T-cell (primary cell): ENCODE results near the gene DHX15. TPM values are rescaled to one million over a fixed set of nuclear protein-coding genes. Genes with fewer than 3 reads are reported as not detected.

Source experiments
- ATAC-seq, 4 experiments: fragments of 200-7000 bp in 3 of 4; fragments of 150-1000 bp in 1 of 4; cut with Tn5 transposase; replicated peaks in 1 of 4; 1 replicate in 3 of 4; 2 replicates in 1 of 4; pipeline ENCODE4 v1.10.0; 2021; ENCODE audit warnings: moderate library complexity in 3 of 4, mild to moderate bottlenecking in 2 of 4, moderate number of reproducible peaks in 1 of 4
- CTCF ChIA-PET, 2 donors: fragments of 300-600 bp; sonication (Branson Sonifier 250); formaldehyde crosslinking; loops; one replicate each; lab custom pipeline; 2022; ENCODE audit warnings: antibody characterized with exemption in 2 of 2; lab: Charles Lee
- POLR2A ChIA-PET, 2 donors: fragments of 300-600 bp; sonication (Branson Sonifier 250); formaldehyde crosslinking; loops; one replicate each; lab custom pipeline; 2022; ENCODE audit warnings: antibody characterized with exemption in 2 of 2; lab: Charles Lee
- DNase-seq, 35 experiments: peaks; one replicate each; pipeline versions ENCODE4 v3.0.0 to v3.0.0-alpha.2; 2013 to 2023
- H3K27ac ChIP-seq: one replicate; pipeline ENCODE4 v1.5.1; 2013; ENCODE audit warnings: low read length
- H3K27me3 ChIP-seq, 2 experiments: replicated peaks in 1 of 2; 1 replicate in 1 of 2; 2 replicates in 1 of 2; pipeline versions ENCODE4 v1.6.1 to v1.7.0; 2013; ENCODE audit warnings: low read length in 1 of 2, mixed read lengths in 1 of 2; ENCODE audit not compliant: control insufficient read depth in 2 of 2, insufficient read depth in 2 of 2; ENCODE audit errors: extremely low read depth in 1 of 2
- H3K36me3 ChIP-seq, 2 donors: 1 replicate in 1 of 2; 2 replicates in 1 of 2; pipeline versions ENCODE4 v1.6.1 to v1.7.0; 2013; ENCODE audit warnings: low read length in 1 of 2; ENCODE audit not compliant: control insufficient read depth in 2 of 2, insufficient read depth in 1 of 2; ENCODE audit errors: extremely low read depth in 1 of 2
- H3K4me1 ChIP-seq, 2 experiments: 1 replicate in 1 of 2; 2 replicates in 1 of 2; pipeline versions ENCODE4 v1.6.1 to v1.7.0; 2013; ENCODE audit warnings: low read length in 2 of 2, mixed read lengths in 1 of 2; ENCODE audit not compliant: insufficient read depth in 2 of 2, control insufficient read depth in 1 of 2; ENCODE audit errors: extremely low read depth in 1 of 2
- H3K4me3 ChIP-seq, 2 donors: 1 replicate in 1 of 2; 2 replicates in 1 of 2; pipeline versions ENCODE4 v1.5.1 to v1.7.0; 2013; ENCODE audit warnings: mild to moderate bottlenecking in 2 of 2, low read length in 1 of 2, moderate library complexity in 1 of 2; ENCODE audit not compliant: control insufficient read depth in 1 of 2; ENCODE audit errors: extremely low read depth in 1 of 2
- H3K9me3 ChIP-seq: 2 replicates; pipeline ENCODE4 v1.7.0; 2013
- H3K27ac Mint-ChIP-seq, 2 donors: one replicate each; pipeline ENCODE4 v1.8.0; 2020 to 2021; ENCODE audit warnings: mild to moderate bottlenecking in 2 of 2, mixed read lengths in 2 of 2
- H3K27me3 Mint-ChIP-seq, 2 donors: one replicate each; pipeline ENCODE4 v1.8.0; 2021 to 2022; ENCODE audit warnings: mixed read lengths in 2 of 2
- H3K36me3 Mint-ChIP-seq: one replicate; pipeline ENCODE4 v1.8.0; 2021; ENCODE audit warnings: mixed read lengths
- H3K4me1 Mint-ChIP-seq, 3 donors: one replicate each; pipeline ENCODE4 v1.8.0; 2020 to 2022; ENCODE audit warnings: mixed read lengths in 3 of 3, mild to moderate bottlenecking in 1 of 3
- H3K4me3 Mint-ChIP-seq, 3 donors: one replicate each; pipeline ENCODE4 v1.8.0; 2020 to 2022; ENCODE audit warnings: mild to moderate bottlenecking in 3 of 3, mixed read lengths in 3 of 3, moderate library complexity in 3 of 3
- H3K9me3 Mint-ChIP-seq, 3 donors: one replicate each; pipeline ENCODE4 v1.8.0; 2020 to 2022; ENCODE audit warnings: mixed read lengths in 3 of 3
- whole genome bisulfite sequencing: methylation state at CpG from one replicate; pipeline ENCODE4 v1.1.5; 2013; ENCODE audit warnings: missing lambda C conversion rate; ENCODE audit not compliant: insufficient coverage; 5-methylcytosine and 5-hydroxymethylcytosine counted together
- total RNA-seq, 35 experiments: library from RNA in 6 of 35; stranded (reverse) in 6 of 35; fragments of 120-200 nt in 1 of 35; gene quantifications; one replicate each; pipeline versions ENCODE4 v1.2.1 to v1.2.4 and lab custom pipeline; 2013 to 2026

Gene DHX15
- 100 to 1,000 TPM; 116 to 174 (median 121) TPM for total RNA-seq
- 166 TPM for total RNA-seq (2013)
- total RNA-seq (lab: John Stamatoyannopoulos, UW): 200 to 672 (median 265) reads per million in 29 experiments

GRCh38 chr4:24584211-24584850 lies at the start of gene DHX15:
DHX15 (minus strand) TSS chr4:24584554; CDS start chr4:24584393, 161 bp downstream.
- peak; percentile 83 to 98 (median 90) for DNase-seq
- H3K4me1 ChIP-seq: peaks cover 24 to 26% of the 10 kb centered on the region in 2 experiments

DNA sequence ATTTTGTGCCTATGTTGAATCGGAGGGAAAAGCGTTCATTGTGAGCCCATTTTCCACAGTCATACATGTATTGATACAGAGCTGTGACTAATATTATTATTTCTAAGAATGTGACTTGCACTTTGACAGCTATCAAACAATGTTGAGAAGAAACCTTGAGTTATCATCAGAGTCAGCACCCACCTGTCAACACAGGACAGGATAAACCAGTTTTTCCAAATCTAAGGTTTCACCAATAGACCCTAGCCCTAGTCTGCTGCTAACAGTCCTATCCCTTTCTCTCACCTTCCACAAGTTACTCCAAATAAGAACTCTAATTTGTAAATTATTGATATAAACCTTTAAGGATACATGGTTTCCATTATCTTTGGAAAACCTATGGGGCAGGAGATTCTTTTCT lies 47.7 kb upstream of the DHX15 start:
- Histone ChIP-seq H3K4me3 (no peak overlapping the region), H3K27ac (no peak overlapping the region), H3K9me3 (no peaks in the 10 kb centered on the region), H3K4me1 (no peaks in the 10 kb centered on the region), H3K27me3 (peaks cover 0 to 11% of the 10 kb centered on the region in 2 experiments), H3K36me3 (no peaks in the 10 kb centered on the region)
- Mint-ChIP-seq H3K4me1 (no peaks in the 10 kb centered on the region), H3K36me3 (no peaks in the 10 kb centered on the region), H3K27ac (no peak overlapping the region), H3K4me3 (no peak overlapping the region), H3K9me3 (no peaks in the 10 kb centered on the region), H3K27me3 (peaks cover 27 to 28% of the 10 kb centered on the region in 2 donors)
- CTCF ChIA-PET: no interaction called here
- WGBS: no CpG with 5 or more reads among the region's 2 CpGs
- POLR2A ChIA-PET: no interaction called here
- no peak for ATAC-seq
- no peak for DNase-seq

More at GRCh38 chr4:24584211-24584850, at the start of gene DHX15:
- under 1% methylated on average over 50 of the region's 52 CpGs for WGBS
- Histone ChIP-seq H3K4me3 (peak within 1 kb of the TSS; percentile 95 to 96), H3K27ac (peak within 1 kb of the TSS; percentile 94), H3K27me3 (no peaks in the 10 kb centered on the region), H3K36me3 (peaks cover 0 to 4% of the 10 kb centered on the region in 2 donors), H3K9me3 (no peaks in the 10 kb centered on the region)
- Mint-ChIP-seq H3K4me1 (peaks cover 40 to 47% (median 46%) of the 10 kb centered on the region in 3 donors), H3K4me3 (peak within 1 kb of the TSS; percentile 97 to 99 (median 99)), H3K27ac (peak within 1 kb of the TSS; percentile 96 to 97), H3K36me3 (peaks cover 8% of the 10 kb centered on the region), H3K27me3 (peaks cover 0 to 3% of the 10 kb centered on the region in 2 donors), H3K9me3 (no peaks in the 10 kb centered on the region)
- peak; percentile 94 to 97 (median 96) for ATAC-seq
- CTCF ChIA-PET: interaction anchor here in 1 of 2 donors (0.8 to 1.4 kb wide), 4 partner anchors 11 to 111 kb away, joined by 4 to 10 read pairs (median 4); no protein-coding TSS in a partner anchor
- POLR2A ChIA-PET: interaction anchor here (0.5 to 1.0 kb wide), 4 partner anchors 111 to 1327 kb away, joined by 3 to 6 read pairs (median 4); no protein-coding TSS in a partner anchor

GRCh38 chr4:24630937-24631336 lies 46.6 kb upstream of the DHX15 start:
- Histone ChIP-seq H3K36me3 (no peaks in the 10 kb centered on the region), H3K27ac (no peak overlapping the region), H3K4me1 (no peaks in the 10 kb centered on the region), H3K9me3 (no peaks in the 10 kb centered on the region), H3K4me3 (no peak overlapping the region), H3K27me3 (peaks cover 0 to 10% of the 10 kb centered on the region in 2 experiments)
- ChIA-PET CTCF (no interaction called here), POLR2A (no interaction called here)
- Mint-ChIP-seq H3K4me1 (no peaks in the 10 kb centered on the region), H3K9me3 (no peaks in the 10 kb centered on the region), H3K4me3 (no peak overlapping the region), H3K27me3 (peaks cover 27 to 28% of the 10 kb centered on the region in 2 donors), H3K36me3 (no peaks in the 10 kb centered on the region), H3K27ac (no peak overlapping the region)
- WGBS: no CpG with 5 or more reads among the region's 5 CpGs
- ATAC-seq: no peak
- no peak for DNase-seq

DNA sequence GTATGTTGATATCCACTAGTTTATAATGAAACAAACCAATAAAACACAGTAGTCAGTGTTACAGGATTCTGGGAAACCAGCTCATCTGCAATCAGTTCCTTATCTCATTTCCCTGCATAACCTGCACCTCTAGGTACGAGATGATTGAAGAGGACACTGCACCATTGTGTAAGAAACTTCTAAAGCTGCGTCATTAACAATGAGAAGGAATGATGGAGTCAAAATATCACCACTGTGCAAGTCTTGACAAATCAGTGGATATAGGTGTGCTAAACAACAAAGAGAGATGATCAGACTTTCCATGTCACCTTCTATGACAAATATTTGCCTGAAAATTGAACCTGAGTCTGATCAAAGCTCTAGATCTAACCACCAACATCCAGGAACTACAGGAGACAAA lies 40.7 kb upstream of the DHX15 start:
- Mint-ChIP-seq H3K9me3 (peaks cover 4 to 8% (median 7%) of the 10 kb centered on the region in 3 donors), H3K27me3 (peaks cover 37 to 39% of the 10 kb centered on the region in 2 donors), H3K4me3 (no peak overlapping the region), H3K36me3 (no peaks in the 10 kb centered on the region), H3K27ac (no peak overlapping the region), H3K4me1 (no peaks in the 10 kb centered on the region)
- Histone ChIP-seq H3K36me3 (no peaks in the 10 kb centered on the region), H3K4me1 (no peaks in the 10 kb centered on the region), H3K27me3 (peaks cover 0 to 7% of the 10 kb centered on the region in 2 experiments), H3K4me3 (no peak overlapping the region), H3K9me3 (no peaks in the 10 kb centered on the region), H3K27ac (no peak overlapping the region)
- DNase-seq (no peak), ATAC-seq (no peak)
- ChIA-PET POLR2A (no interaction called here), CTCF (no interaction called here)
- no CpG with 5 or more reads among the region's 2 CpGs for WGBS

- Mint-ChIP-seq H3K9me3 (peaks cover 9 to 15% (median 13%) of the 10 kb centered on the region in 3 donors), H3K4me3 (no peak overlapping the region), H3K27me3 (peaks cover 34 to 35% of the 10 kb centered on the region in 2 donors), H3K4me1 (no peaks in the 10 kb centered on the region), H3K36me3 (no peaks in the 10 kb centered on the region), H3K27ac (no peak overlapping the region)
- 83% methylated on average over 1 of the region's 1 CpG for WGBS
- ATAC-seq (no peak), DNase-seq (no peak)
- Histone ChIP-seq H3K27me3 (peaks cover 0 to 5% of the 10 kb centered on the region in 2 experiments), H3K4me3 (no peak overlapping the region), H3K27ac (no peak overlapping the region), H3K4me1 (no peaks in the 10 kb centered on the region), H3K36me3 (no peaks in the 10 kb centered on the region), H3K9me3 (no peaks in the 10 kb centered on the region)
- CTCF ChIA-PET: no interaction called here
- POLR2A ChIA-PET: interaction anchor here in 1 of 2 donors (0.6 kb wide), 1 partner anchor 1365 kb away, joined by 8 read pairs; no protein-coding TSS in a partner anchor
These were observed 40.0 kb upstream of the DHX15 start for GRCh38 chr4:24624381-24624780.

GRCh38 chr4:24622146-24622834 lies 37.9 kb upstream of the DHX15 start:
- DNase-seq (no peak), ATAC-seq (no peak)
- Mint-ChIP-seq H3K4me3 (no peak overlapping the region), H3K27ac (no peak overlapping the region), H3K4me1 (no peaks in the 10 kb centered on the region), H3K9me3 (peaks cover 12 to 19% (median 17%) of the 10 kb centered on the region in 3 donors), H3K27me3 (peaks cover 25 to 28% of the 10 kb centered on the region in 2 donors), H3K36me3 (no peaks in the 10 kb centered on the region)
- no peaks in the 10 kb centered on the region for H3K9me3 ChIP-seq
- CTCF ChIA-PET: interaction anchor here (0.5 to 0.6 kb wide), 3 partner anchors 9 to 1317 kb away, joined by 3 read pairs; no protein-coding TSS in a partner anchor
- no peaks in the 10 kb centered on the region for H3K4me1 ChIP-seq
- POLR2A ChIA-PET: no interaction called here
- no CpG with 5 or more reads among the region's 3 CpGs for WGBS
- H3K27ac ChIP-seq: no peak overlapping the region
- H3K27me3 ChIP-seq: peaks cover 0 to 3% of the 10 kb centered on the region in 2 experiments
- no peak overlapping the region for H3K4me3 ChIP-seq
- H3K36me3 ChIP-seq: no peaks in the 10 kb centered on the region
